HG03196 (cell line): ENCODE results near the gene PRSS36.
"Not testable (repeated sequence)": the region's sequence is repeated elsewhere in the genome, so short reads cannot be mapped to it uniquely, and the experiment has no call there.

ENCODE experiments used
- ATAC-seq: cut with Tn5 transposase; IDR thresholded peaks from one replicate; pipeline ENCODE4 v1.9.1; 2021; ENCODE audit not compliant: unreplicated experiment

PRSS36 gene

DNA sequence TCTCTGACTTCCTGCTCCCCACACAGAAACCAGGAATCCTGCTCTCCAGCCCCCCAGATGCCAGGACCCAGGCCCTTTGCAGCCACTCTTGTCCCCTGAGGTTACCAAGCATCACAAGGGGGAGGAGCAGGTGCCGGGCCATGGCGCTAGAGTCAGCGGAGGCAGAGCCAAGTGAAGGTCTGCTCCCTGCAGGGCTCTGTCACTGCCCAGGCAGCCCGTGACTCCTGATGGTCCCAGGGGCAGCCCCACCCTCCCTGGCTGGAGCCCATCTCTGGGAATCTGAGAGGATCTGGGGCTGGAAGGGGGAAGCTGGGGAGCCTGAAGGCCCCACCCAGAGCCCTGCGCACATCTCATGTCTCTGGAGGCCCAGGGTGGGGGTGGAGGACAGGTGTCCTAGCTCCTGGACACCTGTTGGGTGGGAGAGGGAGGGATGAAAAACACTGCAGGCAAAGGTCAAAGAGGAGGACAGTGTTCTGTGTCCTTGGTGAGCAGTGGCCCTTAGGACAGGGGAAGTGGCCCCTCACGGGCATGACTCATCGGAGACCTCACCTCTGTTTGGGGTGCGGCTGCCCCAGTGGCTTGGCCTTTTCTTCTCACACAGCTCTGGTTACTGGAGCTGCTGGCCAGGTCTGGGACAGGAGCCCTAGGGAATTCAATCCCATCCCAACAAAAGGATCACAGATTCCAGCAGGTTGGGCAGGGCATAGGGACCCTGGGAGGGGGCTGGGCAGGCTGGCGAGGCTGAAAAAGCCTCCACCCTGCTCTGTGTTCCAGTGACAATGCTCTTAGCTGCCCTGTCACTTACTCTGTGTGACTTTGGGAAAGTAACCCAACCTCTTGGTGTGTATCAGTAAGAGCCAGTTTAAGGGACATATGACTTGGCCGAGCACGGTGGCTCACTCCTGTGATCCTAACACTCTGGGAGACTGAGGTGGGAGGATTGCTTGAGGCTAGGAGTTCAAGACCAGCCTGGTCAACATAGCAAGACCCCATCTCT is at the start of gene PRSS36:
PRSS36 (minus strand) TSS at position 173 of the 997 bp plus-strand sequence; CDS start at position 142, 31 bp downstream.
- ATAC-seq, result no peak

DNA sequence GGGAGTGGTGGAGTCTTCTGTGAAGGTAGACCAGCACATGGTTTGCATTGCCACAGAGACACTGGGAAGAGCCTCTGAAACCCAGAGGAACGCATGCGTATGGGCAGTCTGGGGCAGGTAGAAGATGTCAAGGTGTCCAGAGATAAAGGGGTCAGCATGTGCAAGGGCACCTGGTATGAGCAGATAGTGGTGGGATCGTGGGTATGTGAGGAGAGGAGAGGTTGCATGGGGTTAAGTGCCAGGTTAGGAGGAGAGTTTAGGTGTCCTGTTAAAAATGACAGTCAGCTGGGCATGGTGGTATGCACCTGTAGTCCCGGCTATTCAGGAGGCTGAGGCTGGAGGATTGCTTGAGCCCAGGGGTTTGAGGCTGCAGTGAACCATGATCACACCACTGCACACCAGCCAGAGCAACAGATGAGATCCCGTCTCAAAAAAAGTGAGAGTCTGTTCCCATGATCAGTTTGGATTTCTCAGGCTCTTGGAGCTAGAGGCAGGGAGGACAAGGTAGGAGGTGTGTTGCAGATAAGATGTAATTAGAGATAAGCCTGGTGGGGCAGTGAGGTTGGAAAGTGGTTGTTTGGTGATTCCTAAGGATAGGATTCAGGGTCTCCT is 49.7 kb upstream of the PRSS36 start:
- ATAC-seq, result no peak

DNA sequence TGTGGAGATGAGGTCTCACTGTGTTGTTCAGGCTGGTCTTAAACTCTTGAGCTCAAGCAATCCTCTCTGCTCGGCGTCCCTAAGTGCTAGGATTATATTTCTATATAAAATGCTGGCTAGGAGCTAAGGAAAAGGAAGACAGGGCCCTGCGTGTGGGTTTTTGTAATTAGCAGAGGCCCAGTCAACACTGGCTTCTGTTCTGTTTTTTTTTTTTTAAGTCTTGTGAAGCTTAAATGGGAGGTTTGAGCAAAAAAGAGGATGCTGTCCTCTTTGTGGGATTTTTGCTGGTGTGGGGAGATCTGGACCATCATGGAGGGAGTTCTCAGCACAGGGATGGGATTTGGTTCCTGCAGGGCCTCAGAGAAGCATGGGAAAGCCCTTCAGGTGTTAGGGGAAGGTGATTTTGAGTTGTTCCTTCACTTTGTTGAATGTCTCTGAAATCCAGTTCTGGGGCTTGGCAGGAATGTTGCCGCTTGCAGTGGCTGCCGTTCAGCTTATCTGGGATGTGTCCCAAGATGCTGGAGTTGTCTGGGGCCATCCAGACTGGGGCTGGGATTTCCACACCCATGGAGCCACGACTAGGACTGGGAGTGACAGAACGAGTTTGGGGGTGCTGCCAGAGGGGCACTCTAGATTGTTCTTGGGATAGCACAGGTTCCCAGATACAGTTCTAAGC is 48.5 kb upstream of the PRSS36 start:
- ATAC-seq, result no peak

DNA sequence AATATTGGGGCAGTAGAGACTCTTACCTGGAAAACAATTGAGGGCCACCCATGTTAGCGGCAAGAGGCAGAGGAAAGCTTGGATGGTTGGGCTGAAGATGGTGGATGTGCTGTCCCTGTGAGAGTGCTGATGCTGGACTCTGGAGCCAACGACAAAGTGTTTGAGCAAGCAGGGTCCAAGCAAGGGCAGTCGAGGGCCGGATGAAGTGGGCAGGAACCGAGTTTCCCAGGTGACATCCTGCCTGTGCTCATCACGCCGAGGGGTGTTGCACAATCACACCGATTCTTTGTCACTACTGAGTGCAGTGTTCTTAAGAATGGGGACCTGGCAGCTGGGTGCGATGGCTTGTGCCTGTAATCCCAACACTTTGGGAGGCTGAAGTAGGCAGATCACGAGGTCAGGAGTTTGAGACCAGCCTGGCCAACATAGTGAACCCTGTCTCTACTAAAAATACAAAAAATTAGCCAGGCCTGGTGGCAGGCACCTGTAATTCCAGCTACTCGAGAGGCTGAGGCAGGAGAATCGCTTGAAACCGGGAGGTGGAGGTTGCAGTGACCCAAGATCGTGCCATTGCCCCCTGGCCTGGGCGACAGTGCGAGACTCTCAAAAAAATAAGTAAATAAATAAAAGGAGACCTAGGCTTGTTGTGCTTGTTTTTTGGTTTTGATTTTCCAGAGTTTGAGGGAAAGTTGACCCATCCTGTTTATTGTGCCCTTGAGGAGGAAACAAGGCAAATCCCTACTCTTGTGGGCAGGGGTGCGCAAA is 46.6 kb upstream of the PRSS36 start:
- ATAC-seq, result no peak

DNA sequence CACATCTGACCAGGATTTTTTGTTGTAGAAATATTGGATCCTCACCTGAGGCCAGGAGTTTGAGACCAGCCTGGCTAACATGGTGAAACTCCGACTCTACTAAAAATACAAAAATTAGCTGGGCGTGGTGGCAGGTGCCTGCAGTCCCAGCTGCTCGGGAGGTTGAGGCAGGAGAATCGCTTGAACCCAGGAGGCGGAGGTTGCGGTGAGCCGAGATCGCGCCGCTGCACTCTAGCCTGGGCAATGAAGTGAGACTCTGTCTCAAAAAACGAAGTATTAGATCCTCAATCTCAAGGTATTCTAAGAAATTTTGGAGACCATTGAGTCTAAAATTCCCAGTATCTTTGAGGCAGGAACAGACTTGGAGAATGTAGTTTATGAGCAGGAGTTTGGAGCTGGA is 46.0 kb upstream of the PRSS36 start:
- not testable (repeated sequence) for ATAC-seq

DNA sequence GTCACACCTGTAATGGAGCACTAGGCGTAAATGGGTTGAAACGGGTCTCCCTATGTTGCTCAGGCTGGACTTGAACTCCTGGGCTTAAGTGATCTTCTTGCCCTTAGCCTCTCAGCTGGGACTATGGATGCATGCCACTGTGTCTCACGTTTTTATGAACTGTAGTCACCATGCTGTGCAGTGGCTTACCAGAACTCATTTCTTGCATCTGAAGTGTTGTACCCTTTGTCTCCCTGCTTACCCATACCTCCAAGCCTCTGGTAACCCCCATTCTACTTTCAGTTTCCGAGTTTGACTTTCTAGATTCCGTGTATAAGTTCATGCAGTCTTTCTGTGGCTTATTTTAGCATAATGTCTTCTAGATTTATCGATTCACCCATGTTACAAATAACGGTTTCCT is 45.0 kb upstream of the PRSS36 start:
- no peak for ATAC-seq

DNA sequence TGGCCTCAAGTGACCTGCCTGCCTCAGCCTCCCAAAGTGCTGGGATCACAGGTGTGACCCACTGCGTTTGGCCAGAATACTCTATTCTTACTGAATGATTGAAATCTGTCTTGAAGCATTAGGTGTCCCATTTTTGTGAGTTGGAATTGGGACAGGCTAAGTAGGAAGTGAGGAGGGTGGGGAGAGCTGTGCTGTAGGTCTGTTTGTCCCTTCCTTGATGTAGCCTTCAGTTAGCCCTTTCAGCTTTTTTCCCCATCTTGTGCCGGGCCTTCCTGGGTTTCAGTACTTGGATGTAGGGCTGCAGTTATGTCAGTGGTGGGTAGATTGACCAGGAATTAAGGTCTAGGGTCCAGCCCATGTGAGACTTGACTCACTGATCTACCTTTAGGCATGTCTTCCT is 44.0 kb upstream of the PRSS36 start:
- no peak for ATAC-seq

DNA sequence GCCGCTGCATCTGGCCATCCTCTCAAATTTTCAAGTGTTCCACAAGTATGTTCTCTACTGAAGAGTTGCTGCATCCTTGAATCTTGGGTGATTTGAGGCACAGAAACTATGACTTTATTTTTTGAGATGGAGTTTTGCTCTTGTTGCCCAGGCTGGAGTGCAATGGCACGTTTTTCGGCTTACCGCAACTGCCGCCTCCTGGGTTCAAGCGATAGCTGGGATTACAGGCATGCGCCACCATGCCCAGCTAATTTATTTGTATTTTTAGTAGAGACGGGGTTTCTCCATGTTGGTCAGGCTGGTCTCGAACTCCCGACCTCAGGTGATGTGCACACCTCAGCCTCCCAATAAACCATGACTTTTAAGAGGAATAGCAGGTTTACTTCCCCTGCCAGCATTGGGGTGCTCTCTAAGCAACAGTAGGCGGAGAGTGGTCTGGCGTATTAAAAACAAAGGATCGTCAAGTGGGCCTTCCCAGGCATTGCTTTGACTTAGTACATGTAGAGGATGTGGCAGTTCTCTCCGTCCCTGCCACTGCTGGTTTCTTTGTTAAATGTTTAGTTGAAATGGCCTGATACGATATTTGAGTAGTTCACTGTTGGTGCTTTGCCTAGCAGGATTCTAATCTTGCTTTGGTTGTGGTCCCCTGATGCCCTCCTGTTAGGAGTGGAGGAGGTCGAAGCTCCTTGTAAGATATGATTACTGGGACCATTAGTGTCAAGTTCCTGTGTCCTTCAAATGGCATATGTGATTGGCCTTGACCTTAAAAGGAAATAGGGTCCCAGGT is 43.2 kb upstream of the PRSS36 start:
- no peak for ATAC-seq

DNA sequence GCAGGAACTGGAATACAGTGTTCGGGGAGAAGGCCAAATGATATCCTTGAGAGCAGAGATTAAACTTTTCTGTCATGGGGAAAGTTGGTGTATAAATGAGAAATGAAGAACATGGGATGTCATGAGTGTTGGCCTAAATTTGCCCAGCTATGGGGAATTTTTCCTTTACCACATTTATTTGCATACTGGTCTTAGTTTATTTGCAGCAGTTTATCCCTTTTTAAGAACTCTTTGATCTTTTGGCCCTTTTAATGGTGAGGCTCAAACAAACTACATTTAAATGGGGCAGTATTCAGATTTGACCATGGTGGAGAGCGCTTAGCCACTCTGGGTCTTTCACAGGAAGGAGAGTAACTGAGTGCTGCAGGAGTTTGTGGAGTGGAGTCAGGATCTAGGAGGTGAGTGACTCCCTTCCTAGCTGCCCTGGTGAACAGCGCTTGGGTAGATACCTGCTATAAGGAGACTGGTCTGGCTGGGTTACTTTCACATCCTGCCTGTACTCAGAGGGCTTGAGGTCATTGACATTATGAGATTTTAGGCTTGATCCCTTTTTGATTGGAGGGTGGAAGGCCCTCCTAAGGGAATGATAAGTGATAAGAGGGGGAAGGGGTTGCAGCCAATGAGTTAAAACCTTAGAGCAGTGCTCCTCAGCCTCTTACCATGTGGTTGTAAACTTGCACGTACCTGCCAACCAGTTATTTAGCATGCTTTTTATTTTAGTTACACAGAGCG is 42.0 kb upstream of the PRSS36 start:
- ATAC-seq, result no peak

DNA sequence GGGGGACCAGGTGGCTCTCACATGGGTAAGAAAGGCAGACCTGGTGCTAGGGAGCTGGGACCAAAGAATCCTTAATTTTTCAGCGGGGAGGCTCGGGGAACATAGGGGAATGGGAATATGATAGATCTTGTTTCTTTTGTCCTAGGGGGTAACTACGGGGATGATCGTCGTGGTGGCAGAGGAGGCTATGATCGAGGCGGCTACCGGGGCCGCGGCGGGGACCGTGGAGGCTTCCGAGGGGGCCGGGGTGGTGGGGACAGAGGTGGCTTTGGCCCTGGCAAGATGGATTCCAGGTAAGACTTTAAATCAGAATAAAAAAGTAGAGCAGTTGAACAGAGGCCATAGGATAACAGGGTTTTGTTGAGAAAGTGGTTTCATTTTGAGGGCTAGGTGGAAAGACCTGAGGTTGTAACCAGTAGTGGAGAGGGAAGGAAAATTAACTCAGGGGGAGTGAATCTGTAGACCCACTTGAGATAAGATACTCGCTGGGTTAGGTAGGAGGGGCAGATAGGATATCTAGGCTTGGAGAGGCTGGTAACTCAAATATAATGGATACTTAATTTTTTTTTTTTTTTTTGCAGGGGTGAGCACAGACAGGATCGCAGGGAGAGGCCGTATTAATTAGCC is 41.1 kb upstream of the PRSS36 start:
- no peak for ATAC-seq

DNA sequence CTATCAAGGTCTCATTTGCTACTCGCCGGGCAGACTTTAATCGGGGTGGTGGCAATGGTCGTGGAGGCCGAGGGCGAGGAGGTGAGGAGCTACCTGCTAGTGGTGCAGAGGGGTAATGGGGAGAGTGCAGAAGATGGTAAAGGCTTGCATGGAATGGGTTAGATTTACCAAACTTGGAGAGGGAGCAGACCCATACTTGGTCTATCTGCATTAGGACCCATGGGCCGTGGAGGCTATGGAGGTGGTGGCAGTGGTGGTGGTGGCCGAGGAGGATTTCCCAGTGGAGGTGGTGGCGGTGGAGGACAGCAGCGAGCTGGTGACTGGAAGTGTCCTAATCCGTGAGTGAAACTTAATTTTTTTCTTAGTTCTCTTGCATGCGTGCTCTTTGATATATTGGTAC is 40.2 kb upstream of the PRSS36 start:
- ATAC-seq, result no peak

DNA sequence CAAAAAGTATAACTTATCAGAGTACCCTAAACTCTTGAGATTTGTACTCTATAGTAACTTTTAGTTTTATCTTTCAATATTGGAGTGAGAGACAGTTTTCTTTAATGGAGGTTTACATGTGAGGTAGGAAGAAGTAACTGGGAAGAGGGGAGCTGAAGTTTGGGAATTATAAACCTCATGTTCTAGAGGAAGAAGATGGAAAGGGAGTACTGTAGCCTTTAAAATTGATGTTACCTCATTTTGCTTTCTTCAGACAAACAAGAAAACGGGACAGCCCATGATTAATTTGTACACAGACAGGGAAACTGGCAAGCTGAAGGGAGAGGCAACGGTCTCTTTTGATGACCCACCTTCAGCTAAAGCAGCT is 39.5 kb upstream of the PRSS36 start:
- no peak for ATAC-seq

DNA sequence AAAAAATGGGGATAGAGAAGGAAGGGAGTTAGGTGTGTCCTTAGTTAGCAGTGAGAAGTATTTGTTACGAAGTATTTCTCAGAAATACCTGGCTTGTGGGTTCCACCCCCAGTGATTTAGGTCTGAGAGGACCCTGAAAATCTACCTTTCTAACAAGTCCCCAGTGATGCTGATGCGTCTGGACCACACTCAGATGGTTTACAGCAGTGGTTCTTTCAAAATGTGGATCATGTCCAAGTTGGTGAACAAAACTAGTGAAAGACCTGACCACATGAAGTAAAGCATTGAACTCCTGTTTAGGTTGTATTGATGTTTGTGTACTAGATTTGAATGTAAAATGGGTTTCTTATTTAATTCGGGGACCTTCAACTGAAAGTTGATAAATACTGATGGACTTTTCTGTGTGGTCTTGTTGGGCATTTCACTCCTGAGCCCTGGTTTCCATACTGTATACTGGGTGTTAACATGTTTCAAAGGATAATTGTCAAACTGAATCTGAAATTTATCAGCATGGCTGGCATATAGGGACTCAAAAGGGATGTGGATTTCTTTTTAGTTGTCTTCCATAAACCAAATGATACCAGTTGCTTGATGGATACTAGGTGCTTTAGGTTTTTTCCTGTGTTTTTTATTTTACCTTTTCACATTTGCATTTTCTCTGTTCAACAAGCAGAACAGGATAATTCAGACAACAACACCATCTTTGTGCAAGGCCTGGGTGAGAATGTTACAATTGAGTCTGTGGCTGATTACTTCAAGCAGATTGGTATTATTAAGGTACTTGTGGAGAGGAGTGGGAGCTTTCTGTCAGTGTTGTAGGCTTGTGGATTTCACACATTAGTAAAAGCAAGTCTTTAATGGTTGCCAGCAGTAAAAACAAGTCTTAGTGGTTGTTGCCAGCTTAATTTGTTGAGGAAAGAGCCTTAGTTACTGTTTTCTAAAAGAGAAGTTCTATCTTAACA is 38.9 kb upstream of the PRSS36 start:
- no peak for ATAC-seq

DNA sequence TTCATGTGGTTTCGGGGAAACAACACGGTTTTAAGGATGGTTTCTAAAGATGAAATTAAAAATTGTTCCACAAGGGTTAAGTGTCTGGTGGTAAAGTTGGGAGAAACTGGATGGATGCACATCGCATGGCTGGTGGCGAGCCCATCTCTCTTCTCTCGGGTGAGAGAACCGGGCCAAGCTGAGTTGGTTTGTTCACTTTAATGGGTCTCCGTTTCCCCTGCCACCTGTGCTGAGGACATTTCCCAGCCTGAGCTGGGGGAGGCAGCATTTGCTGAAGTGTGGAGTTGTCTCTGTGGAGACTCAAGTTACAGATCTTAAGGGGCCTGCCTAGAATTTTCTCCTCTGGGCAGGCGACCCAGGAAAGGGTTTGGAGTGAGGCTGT is 37.9 kb upstream of the PRSS36 start:
- ATAC-seq, result no peak

DNA sequence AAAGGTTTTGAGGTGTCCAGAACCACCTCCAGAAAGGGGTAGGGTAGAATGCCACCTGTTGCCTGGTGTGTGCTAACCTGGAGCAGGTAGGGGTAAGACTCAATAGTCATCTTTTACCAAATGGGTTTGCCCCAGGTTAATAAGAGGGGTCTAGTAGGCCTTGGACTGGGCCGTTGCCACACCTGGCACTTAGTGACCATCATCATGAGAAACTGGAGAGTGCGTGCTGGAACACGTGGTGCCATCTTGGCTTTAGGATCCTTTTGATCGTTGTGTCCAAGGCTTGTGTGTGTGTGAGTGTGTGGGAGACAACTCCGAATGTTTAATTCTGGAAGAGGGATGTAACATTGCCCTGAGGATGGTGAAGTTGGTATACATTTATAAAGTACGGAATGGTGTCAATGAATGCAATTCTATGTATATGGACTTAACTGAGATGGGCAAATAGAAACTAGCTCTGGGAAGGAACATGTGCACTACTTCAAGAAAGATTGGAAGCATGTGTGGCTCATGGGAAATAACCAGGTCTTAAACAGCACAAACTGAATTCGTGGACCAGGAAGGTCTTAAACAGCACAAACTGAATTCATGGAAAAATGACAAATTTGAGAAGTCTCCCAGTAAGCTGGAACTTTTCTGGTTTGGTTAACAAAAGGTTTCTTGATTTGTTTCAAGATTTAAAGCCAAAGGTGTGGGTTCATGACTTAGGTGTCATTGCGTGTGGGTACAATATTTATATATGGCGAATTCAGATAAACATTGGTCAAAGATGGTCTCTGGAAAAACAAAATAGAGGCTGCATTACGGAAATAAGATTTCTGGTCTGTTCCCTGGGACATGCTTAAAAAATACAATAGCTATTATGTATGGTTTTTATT is 37.3 kb upstream of the PRSS36 start:
- no peak for ATAC-seq

DNA sequence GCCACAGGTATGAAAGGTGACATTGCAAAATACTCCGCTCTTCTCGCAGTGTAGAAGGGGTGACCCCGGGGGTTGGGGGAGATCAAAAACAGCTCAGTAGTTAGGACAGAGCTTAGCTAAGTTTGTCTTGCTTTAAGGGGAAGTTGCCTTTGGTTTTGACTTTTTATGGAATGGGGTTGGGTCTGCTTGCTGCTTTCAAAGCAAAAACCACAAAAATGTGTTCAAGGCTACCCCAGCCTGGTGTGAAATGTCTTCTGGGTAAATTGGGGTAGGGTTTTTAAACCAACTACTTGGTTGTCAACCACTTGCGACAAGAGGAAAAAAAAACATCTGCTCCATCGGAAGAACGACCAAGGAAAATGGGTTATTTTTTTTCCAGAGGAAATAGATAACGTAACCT is 36.3 kb upstream of the PRSS36 start:
- no peak for ATAC-seq

DNA sequence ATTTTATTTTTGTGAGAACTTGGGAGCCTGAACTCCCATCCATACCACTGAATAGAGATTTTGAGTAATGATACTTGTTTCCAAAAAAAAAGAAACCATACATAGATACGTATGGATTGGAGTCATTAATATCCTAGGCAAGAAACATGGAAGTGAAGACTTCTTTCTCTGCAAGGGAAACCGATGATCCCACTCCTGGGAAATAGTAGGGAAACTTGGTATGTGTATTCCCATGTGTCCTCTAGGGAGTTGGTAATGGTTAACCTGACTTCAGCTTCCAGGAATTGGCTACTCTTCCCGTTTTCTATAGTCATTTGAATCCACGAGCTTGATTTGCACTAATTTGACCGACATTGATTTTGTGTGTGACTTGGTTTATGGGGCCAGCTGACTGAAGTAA is 35.5 kb upstream of the PRSS36 start:
- no peak for ATAC-seq
